ENCODE data around the gene HMCN1.

HMCN1 gene

DNA sequence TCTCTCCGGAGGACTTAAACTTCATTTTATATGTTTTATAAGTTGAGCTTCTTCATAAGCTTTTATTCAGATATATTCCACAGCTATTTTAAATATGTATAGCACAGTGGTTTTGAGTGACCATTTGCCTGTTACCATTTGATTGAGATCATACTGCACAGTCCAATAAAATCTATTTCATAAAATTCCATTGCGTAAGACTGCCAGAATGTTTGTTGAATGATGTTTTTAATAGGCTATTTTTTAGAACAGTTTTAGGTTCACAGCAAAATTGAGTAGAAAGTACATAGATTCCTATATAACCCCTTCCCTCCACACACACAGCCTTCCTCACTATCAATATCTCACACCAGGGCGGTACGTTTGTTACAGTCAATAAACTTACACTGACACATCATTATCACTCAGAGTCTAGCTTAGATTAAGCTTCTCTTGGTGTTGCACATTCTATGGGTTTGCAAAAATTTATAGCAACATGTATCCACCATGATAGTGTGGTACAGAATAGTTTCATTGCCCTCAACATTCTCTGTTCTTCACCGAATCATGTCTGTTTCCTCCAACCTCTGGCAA, 433.0 kb downstream of the HMCN1 start:
- TF ChIP-seq, protein P1, sequence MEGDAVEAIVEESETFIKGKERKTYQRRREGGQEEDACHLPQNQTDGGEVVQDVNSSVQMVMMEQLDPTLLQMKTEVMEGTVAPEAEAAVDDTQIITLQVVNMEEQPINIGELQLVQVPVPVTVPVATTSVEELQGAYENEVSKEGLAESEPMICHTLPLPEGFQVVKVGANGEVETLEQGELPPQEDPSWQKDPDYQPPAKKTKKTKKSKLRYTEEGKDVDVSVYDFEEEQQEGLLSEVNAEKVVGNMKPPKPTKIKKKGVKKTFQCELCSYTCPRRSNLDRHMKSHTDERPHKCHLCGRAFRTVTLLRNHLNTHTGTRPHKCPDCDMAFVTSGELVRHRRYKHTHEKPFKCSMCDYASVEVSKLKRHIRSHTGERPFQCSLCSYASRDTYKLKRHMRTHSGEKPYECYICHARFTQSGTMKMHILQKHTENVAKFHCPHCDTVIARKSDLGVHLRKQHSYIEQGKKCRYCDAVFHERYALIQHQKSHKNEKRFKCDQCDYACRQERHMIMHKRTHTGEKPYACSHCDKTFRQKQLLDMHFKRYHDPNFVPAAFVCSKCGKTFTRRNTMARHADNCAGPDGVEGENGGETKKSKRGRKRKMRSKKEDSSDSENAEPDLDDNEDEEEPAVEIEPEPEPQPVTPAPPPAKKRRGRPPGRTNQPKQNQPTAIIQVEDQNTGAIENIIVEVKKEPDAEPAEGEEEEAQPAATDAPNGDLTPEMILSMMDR (IDR thresholded peaks at IDR 0.05): no peak

DNA sequence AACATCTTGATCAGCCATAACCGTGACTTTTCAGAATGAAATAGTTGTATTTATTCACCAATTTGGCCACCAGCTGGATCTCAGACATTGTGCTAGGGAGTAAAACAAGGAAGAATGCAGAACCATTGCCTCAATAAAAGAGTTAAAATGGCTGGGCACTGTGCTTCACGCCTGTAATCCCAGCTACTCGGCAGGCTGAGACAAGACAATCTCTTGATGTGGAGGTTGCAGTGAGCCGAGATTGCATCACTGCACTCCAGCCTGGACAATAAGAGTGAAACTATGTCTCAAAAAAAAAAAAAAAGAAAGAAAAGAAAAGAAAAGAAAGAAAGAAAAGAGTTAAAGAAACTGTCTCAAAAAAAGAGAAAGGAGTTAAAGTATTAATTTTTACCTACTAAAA, 441.4 kb downstream of the HMCN1 start:
- TF ChIP-seq, protein P1 (IDR thresholded peaks at IDR 0.05): no peak

GRCh38 chr1:186178426-186179043, 444.3 kb downstream of the HMCN1 start:
- TF ChIP-seq, protein P1 (IDR thresholded peaks at IDR 0.05): no peak

DNA sequence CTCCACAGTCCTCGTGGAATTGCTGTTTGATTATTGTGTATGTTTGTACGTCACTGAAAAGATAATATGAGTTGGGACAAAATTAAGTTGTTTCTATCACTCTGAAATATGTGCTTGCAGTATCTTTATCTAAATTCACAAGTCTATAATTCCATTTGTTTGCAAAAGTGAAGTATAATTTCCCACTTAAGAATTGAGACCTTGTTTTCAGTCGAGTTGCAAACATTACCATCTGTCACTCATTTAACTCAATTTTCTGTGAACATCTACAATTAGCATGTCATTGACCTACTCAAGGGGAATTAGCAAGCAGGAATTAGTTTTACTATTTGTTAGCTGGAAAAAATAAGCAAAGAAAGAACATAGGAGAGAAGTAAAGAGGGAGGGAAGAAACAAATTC, 445.0 kb downstream of the HMCN1 start:
- TF ChIP-seq, protein P1 (IDR thresholded peaks at IDR 0.05): no peak

GRCh38 chr1:186183219-186183618, 449.0 kb downstream of the HMCN1 start:
- TF ChIP-seq, protein P1 (IDR thresholded peaks at IDR 0.05): no peak

DNA sequence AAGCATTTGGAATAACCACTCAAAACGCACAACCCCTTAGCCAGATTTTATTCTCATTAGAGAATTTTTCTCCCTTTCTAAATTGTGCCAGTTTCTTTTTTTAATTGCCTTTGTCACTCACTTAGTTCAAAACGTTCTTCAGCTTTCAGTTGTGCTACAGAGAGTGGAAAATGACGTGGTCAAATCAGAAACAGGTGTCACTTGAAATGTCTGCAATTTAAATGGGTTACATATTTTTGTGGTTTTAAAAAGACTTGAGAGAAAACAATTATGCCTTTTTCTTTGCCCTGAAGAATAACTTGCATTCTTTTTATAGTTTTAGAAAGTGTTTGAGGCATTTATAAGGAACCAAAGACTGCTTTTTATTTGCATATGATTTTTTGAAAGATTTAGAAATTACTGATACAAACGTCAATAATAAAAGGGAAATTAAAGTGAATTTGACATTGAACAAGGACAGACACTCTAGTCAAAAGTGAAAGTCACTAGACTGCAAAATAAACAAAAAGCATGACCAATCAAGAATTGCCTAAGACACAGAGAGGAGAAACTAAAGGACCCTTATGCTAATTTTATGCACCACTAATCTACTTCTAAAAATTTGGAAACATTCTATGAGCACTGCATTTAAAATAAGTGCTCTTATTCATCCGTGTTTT, 449.9 kb downstream of the HMCN1 start:
- TF ChIP-seq, protein P1 (IDR thresholded peaks at IDR 0.05): no peak

GRCh38 chr1:186187601-186188000, 453.4 kb downstream of the HMCN1 start:
- TF ChIP-seq, protein P1 (IDR thresholded peaks at IDR 0.05): no peak
